Measurements from ENCODE around the gene MILR1. TPM values are rescaled to one million over a fixed set of nuclear protein-coding genes. Genes with fewer than 3 reads are reported as not detected.

MILR1 gene
- total RNA-seq, 1 experiment from 2014 or later: not detected

DNA sequence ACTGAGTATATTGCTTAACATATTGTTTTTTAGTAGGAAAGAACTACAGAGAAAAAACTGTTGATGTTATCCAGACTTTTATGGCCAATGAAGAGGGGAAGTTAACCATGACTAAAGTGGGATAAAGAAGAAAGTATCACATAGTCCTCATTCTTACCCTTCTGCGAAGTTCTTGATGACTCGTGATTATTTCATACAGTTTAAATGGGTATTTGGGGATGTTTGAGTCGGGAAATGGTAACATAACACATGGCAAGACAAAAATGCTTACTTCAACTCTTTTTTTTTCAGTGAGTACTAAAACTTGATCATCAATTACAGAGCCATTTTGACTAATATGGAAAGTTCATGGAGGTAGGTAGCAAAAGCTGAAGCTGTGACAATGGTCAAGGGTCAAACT lies 43.1 kb downstream of the MILR1 start (continued):
- TF ChIP-seq, protein P1, sequence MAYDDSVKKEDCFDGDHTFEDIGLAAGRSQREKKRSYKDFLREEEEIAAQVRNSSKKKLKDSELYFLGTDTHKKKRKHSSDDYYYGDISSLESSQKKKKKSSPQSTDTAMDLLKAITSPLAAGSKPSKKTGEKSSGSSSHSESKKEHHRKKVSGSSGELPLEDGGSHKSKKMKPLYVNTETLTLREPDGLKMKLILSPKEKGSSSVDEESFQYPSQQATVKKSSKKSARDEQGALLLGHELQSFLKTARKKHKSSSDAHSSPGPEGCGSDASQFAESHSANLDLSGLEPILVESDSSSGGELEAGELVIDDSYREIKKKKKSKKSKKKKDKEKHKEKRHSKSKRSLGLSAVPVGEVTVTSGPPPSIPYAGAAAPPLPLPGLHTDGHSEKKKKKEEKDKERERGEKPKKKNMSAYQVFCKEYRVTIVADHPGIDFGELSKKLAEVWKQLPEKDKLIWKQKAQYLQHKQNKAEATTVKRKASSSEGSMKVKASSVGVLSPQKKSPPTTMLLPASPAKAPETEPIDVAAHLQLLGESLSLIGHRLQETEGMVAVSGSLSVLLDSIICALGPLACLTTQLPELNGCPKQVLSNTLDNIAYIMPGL (CRISPR knock-in tag; IDR thresholded peaks at IDR 0.05): no peak
- TF ChIP-seq NR2C2 (CRISPR knock-in tag; IDR thresholded peaks at IDR 0.05) (no peak), TP53 (CRISPR knock-in tag; IDR thresholded peaks at IDR 0.05) (no peak), ARID4B (CRISPR knock-in tag; IDR thresholded peaks at IDR 0.05; ENCODE audit: borderline replicate concordance) (no peak), MXD4 (CRISPR knock-in tag; IDR thresholded peaks at IDR 0.05; ENCODE audit: borderline replicate concordance) (no peak), FOXP1 (CRISPR knock-in tag; IDR thresholded peaks at IDR 0.05; ENCODE audit: borderline replicate concordance) (no peak), ZNF121 (CRISPR knock-in tag; IDR thresholded peaks at IDR 0.05) (no peak), GABPB1 (CRISPR knock-in tag; IDR thresholded peaks at IDR 0.05) (no peak), GTF2I (CRISPR knock-in tag; conservative IDR thresholded peaks at IDR 0.05) (no peak), TEAD1 (CRISPR knock-in tag; IDR thresholded peaks at IDR 0.05) (no peak)
- TF ChIP-seq, protein P2, sequence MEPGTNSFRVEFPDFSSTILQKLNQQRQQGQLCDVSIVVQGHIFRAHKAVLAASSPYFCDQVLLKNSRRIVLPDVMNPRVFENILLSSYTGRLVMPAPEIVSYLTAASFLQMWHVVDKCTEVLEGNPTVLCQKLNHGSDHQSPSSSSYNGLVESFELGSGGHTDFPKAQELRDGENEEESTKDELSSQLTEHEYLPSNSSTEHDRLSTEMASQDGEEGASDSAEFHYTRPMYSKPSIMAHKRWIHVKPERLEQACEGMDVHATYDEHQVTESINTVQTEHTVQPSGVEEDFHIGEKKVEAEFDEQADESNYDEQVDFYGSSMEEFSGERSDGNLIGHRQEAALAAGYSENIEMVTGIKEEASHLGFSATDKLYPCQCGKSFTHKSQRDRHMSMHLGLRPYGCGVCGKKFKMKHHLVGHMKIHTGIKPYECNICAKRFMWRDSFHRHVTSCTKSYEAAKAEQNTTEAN (CRISPR knock-in tag; IDR thresholded peaks at IDR 0.05): no peak
- TF ChIP-seq, protein P3, sequence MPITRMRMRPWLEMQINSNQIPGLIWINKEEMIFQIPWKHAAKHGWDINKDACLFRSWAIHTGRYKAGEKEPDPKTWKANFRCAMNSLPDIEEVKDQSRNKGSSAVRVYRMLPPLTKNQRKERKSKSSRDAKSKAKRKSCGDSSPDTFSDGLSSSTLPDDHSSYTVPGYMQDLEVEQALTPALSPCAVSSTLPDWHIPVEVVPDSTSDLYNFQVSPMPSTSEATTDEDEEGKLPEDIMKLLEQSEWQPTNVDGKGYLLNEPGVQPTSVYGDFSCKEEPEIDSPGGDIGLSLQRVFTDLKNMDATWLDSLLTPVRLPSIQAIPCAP (CRISPR knock-in tag; IDR thresholded peaks at IDR 0.05): no peak
- TF ChIP-seq, protein P4, sequence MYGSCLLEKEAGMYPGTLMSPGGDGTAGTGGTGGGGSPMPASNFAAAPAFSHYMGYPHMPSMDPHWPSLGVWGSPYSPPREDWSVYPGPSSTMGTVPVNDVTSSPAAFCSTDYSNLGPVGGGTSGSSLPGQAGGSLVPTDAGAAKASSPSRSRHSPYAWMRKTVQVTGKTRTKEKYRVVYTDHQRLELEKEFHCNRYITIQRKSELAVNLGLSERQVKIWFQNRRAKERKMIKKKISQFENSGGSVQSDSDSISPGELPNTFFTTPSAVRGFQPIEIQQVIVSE (CRISPR knock-in tag; IDR thresholded peaks at IDR 0.05; ENCODE audit: borderline replicate concordance): no peak

GRCh38 chr17:64492481-64493109 lies 43.7 kb downstream of the MILR1 start:
- H3K27me3 Mint-ChIP-seq (ENCODE audit: low read depth): no peaks in the 10 kb centered on the region
- peaks cover 10% of the 10 kb centered on the region for H3K9me3 Mint-ChIP-seq
- H3K4me1 Mint-ChIP-seq: peaks cover 20% of the 10 kb centered on the region
- no peak for ATAC-seq
- ChIA-PET POLR2A (no interaction called here), CTCF (interaction anchor here (1.1 to 5.0 kb wide), 3 partner anchors 72 to 447 kb away, joined by 3 to 97 read pairs (median 3); no protein-coding TSS in a partner anchor)
- DNase-seq (ENCODE audit: low spot score): no peak
- peaks cover 63% of the 10 kb centered on the region for H3K36me3 Mint-ChIP-seq
- H3K4me3 Mint-ChIP-seq: no peak overlapping the region
- no peak overlapping the region for H3K27ac Mint-ChIP-seq
- TF ChIP-seq, protein P5, sequence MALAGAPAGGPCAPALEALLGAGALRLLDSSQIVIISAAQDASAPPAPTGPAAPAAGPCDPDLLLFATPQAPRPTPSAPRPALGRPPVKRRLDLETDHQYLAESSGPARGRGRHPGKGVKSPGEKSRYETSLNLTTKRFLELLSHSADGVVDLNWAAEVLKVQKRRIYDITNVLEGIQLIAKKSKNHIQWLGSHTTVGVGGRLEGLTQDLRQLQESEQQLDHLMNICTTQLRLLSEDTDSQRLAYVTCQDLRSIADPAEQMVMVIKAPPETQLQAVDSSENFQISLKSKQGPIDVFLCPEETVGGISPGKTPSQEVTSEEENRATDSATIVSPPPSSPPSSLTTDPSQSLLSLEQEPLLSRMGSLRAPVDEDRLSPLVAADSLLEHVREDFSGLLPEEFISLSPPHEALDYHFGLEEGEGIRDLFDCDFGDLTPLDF (CRISPR knock-in tag; IDR thresholded peaks at IDR 0.05): no peak
- no peak for TF ChIP-seq FOXJ3 (CRISPR knock-in tag; IDR thresholded peaks at IDR 0.05; ENCODE audit: borderline replicate concordance)
- TF ChIP-seq, protein P6, sequence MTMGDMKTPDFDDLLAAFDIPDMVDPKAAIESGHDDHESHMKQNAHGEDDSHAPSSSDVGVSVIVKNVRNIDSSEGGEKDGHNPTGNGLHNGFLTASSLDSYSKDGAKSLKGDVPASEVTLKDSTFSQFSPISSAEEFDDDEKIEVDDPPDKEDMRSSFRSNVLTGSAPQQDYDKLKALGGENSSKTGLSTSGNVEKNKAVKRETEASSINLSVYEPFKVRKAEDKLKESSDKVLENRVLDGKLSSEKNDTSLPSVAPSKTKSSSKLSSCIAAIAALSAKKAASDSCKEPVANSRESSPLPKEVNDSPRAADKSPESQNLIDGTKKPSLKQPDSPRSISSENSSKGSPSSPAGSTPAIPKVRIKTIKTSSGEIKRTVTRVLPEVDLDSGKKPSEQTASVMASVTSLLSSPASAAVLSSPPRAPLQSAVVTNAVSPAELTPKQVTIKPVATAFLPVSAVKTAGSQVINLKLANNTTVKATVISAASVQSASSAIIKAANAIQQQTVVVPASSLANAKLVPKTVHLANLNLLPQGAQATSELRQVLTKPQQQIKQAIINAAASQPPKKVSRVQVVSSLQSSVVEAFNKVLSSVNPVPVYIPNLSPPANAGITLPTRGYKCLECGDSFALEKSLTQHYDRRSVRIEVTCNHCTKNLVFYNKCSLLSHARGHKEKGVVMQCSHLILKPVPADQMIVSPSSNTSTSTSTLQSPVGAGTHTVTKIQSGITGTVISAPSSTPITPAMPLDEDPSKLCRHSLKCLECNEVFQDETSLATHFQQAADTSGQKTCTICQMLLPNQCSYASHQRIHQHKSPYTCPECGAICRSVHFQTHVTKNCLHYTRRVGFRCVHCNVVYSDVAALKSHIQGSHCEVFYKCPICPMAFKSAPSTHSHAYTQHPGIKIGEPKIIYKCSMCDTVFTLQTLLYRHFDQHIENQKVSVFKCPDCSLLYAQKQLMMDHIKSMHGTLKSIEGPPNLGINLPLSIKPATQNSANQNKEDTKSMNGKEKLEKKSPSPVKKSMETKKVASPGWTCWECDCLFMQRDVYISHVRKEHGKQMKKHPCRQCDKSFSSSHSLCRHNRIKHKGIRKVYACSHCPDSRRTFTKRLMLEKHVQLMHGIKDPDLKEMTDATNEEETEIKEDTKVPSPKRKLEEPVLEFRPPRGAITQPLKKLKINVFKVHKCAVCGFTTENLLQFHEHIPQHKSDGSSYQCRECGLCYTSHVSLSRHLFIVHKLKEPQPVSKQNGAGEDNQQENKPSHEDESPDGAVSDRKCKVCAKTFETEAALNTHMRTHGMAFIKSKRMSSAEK (CRISPR knock-in tag; IDR thresholded peaks at IDR 0.05; ENCODE audit: borderline replicate concordance): no peak
- TF ChIP-seq, protein P7, sequence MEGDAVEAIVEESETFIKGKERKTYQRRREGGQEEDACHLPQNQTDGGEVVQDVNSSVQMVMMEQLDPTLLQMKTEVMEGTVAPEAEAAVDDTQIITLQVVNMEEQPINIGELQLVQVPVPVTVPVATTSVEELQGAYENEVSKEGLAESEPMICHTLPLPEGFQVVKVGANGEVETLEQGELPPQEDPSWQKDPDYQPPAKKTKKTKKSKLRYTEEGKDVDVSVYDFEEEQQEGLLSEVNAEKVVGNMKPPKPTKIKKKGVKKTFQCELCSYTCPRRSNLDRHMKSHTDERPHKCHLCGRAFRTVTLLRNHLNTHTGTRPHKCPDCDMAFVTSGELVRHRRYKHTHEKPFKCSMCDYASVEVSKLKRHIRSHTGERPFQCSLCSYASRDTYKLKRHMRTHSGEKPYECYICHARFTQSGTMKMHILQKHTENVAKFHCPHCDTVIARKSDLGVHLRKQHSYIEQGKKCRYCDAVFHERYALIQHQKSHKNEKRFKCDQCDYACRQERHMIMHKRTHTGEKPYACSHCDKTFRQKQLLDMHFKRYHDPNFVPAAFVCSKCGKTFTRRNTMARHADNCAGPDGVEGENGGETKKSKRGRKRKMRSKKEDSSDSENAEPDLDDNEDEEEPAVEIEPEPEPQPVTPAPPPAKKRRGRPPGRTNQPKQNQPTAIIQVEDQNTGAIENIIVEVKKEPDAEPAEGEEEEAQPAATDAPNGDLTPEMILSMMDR (IDR thresholded peaks at IDR 0.05): peak; percentile 18; the same call in 1 of the 2 replicates
